GM19438 (cell line): Measurements from ENCODE around the gene ZNF106.

Source experiments
- ATAC-seq: cut with Tn5 transposase; IDR thresholded peaks from one replicate; pipeline ENCODE4 v1.9.1; 2021; ENCODE audit warnings: low read depth; ENCODE audit not compliant: unreplicated experiment

The ZNF106 gene

DNA sequence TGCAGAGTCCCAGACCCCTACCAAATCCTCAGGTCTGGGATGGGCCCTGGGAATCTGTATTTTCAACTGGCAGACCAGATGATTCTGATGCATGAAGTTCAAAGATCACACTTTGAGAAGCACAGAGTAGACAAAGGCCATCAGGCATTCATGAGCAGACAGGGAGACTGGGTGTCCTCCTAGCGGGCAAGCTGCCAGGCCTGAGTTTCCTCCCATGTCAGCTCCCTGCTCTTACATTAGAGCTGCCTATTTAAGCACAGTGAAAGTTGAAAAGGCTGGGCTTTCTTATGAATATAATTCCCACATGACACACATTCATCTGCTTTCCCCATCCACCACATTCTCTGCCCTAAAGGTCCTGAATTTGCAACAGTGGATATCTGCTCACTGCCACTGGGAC lies 117.7 kb downstream of the ZNF106 start:
- ATAC-seq: no peak

DNA sequence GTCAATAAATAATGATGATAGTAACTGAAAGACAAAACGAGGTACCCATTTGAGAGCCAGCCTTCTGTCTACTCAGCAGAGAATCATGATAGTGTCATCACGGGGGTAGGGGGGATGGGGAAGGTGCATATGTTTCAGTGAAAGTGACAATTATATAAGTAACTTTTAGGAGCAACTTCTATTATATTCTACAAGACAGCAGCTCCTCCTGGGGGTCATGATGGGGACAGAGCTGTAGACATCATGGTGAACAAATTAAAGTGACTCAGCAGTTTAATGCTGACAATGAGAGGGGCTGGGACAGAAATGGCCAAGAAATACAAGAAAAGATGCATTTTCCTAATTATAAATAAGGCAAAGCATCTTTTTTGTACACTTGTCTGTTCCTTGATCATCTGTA lies 119.8 kb downstream of the ZNF106 start:
- ATAC-seq: no peak

GRCh38 chr15:42368096-42368495 lies 122.8 kb downstream of the ZNF106 start:
- ATAC-seq: no peak

DNA sequence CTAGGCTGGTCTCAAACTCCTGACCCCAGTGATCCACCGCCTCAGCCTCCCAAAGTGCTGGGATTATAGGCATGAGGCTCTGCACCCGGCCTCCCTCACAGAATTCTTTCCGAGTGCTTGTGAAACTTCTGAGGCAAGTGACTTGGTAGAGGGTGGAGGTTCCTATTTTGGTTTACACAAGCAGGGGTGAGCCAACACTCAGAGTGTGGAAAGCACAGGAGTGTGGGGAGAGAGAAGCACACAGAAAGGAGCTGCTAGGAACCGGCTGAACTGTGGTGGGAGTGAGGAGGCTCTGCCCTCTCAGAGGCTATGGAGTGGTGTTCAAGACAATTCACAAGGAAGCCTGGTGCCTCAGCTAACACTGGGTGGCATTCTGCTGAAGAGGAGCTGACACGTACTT lies 123.9 kb downstream of the ZNF106 start:
- ATAC-seq: no peak

DNA sequence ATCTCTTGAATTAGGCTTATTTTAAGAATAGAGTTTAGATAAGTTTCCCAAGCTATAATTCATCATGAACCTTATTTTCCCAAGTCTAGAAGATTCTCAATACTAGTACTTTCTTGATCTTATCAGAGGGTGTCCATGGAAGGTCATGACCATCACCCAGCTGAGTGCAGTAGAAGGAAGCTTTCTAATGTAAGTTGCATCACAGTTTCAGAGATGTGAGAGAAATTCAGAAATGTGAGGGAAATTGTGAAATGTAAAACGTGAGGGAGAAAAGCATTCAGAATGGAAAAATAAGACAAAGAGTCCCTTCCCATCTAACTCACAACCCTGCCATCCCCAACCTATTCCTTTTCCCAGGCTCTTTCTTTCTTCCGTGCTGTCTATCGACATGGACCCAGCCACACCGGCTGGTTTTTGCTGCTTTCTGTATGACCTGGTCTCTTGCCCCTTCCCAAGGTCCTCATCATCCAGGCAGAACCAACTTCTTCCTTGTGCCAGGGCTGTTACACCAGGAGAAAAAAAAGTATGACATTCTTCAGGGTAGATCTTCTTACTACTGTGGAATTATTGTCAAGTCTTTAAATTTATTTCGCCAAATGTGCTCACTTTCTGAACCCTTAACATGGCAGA lies 124.9 kb downstream of the ZNF106 start:
- ATAC-seq: no peak

DNA sequence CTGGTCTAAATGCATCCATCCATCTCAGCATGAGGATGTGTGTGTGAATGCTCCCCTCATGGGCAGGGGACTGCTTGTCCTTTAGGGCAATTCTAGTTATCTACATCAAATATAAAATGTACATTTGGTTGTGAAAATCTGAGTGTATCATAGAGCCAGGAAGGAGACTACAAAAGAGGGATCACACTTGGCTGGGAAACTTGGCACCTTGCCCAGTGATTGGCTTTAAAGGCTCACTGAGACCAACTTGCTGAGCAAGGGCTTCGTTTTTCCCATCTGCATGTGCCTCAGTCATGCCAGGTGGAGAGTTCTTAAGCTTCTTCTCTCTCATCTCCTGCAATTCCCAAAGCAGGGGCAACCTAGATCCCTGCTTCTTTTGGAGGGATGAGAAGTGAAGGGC lies 126.4 kb downstream of the ZNF106 start:
- no peak for ATAC-seq

GRCh38 chr15:42363942-42364341 lies 127.0 kb downstream of the ZNF106 start:
- no peak for ATAC-seq

GRCh38 chr15:42363487-42363886 lies 127.5 kb downstream of the ZNF106 start:
- ATAC-seq: no peak
